SK-MEL-5 (cell line): Measurements from ENCODE around the gene POLD3. TPM values are rescaled to one million over a fixed set of nuclear protein-coding genes. Genes with fewer than 3 reads are reported as not detected.
"Not testable (repeated sequence)": the region's sequence is repeated elsewhere in the genome, so short reads cannot be mapped to it uniquely, and the experiment has no call there.

Source experiments
- DNase-seq: peaks from one replicate; pipeline ENCODE4 v3.0.0-alpha.2; 2016; ENCODE audit warnings: low read depth, low spot score
- in situ Hi-C: cut with HindIII; loops from 2 replicates; pipeline ENCODE4 v1.10.0; 2016; ENCODE audit warnings: low sequenced_read_pairs, high pct_unique_total_duplicates, low pct_unique_long_range_greater_than_20kb
- total RNA-seq: library from RNA; depleted of rRNA; stranded (reverse); fragments of >200 nt; shearing (Covaris generic); gene quantifications from 2 replicates; pipeline ENCODE4 v1.2.3, GENCODE V29; 2014

Gene POLD3
- total RNA-seq, 1 experiment from 2014 or later = 17.5 TPM

GRCh38 chr11:74647831-74648230 is 55.4 kb downstream of the POLD3 start:
- in situ Hi-C loops = no loop called here
- DNase-seq = no peak

- in situ Hi-C loops = no loop called here
Measured at GRCh38 chr11:74648894-74649293, 56.5 kb downstream of the POLD3 start.

GRCh38 chr11:74650498-74650897 is 58.1 kb downstream of the POLD3 start:
- in situ Hi-C loops = no loop called here
- no peak for DNase-seq

More at GRCh38 chr11:74648894-74649293, 56.5 kb downstream of the POLD3 start:
- no peak for DNase-seq

GRCh38 chr11:74654976-74655375 is 62.6 kb downstream of the POLD3 start:
- in situ Hi-C loops = no loop called here

GRCh38 chr11:74659124-74659523 is 66.7 kb downstream of the POLD3 start:
- DNase-seq, in situ Hi-C loops: not testable (repeated sequence)

More at GRCh38 chr11:74654976-74655375, 62.6 kb downstream of the POLD3 start:
- no peak for DNase-seq

GRCh38 chr11:74662487-74663103 is 70.2 kb downstream of the POLD3 start:
- in situ Hi-C loops = no loop called here
- no peak for DNase-seq

GRCh38 chr11:74663315-74663714 is 70.9 kb downstream of the POLD3 start:
- in situ Hi-C loops = no loop called here
- no peak for DNase-seq

GRCh38 chr11:74669211-74670160 is 77.1 kb downstream of the POLD3 start:
- in situ Hi-C loops = no loop called here
- no peak for DNase-seq

- no peak for DNase-seq
- in situ Hi-C loops = no loop called here
Measured at GRCh38 chr11:74670171-74670570, 77.8 kb downstream of the POLD3 start.

GRCh38 chr11:74671520-74672196 is 79.3 kb downstream of the POLD3 start:
- in situ Hi-C loops = no loop called here
- DNase-seq = no peak

- in situ Hi-C loops = no loop called here
- DNase-seq = no peak
Measured at GRCh38 chr11:74672332-74672955, 80.1 kb downstream of the POLD3 start.

- in situ Hi-C loops = no loop called here
- DNase-seq = peak; percentile 17
Measured at GRCh38 chr11:74672956-74673692, 80.7 kb downstream of the POLD3 start.

- in situ Hi-C loops = no loop called here
- DNase-seq = no peak
Measured at GRCh38 chr11:74673693-74674360, 81.4 kb downstream of the POLD3 start.

- in situ Hi-C loops = no loop called here
- DNase-seq = no peak
Measured at GRCh38 chr11:74675761-74676160, 83.4 kb downstream of the POLD3 start.

GRCh38 chr11:74676596-74676995 is 84.2 kb downstream of the POLD3 start:
- DNase-seq = no peak
- in situ Hi-C loops = no loop called here

GRCh38 chr11:74677131-74677530 is 84.7 kb downstream of the POLD3 start:
- in situ Hi-C loops = no loop called here
- DNase-seq = no peak

- DNase-seq = no peak
- in situ Hi-C loops = no loop called here
Measured at GRCh38 chr11:74678041-74678440, 85.7 kb downstream of the POLD3 start.
